ENCODE data around the gene CLCN2.
A peak's percentile ranks its signal among the peaks of the same experiment; 100 is the strongest.
"Not testable (repeated sequence)": the region's sequence is repeated elsewhere in the genome, so short reads cannot be mapped to it uniquely, and the experiment has no call there.

The CLCN2 gene

GRCh38 chr3:184346480-184347190 lies 14.8 kb downstream of the CLCN2 start:
- no peak for DNase-seq (ENCODE audit: low read depth in 3 of 3, low spot score in 1 of 3)

- DNase-seq (ENCODE audit: low read depth in 3 of 3, low spot score in 1 of 3), result no peak
Measured at GRCh38 chr3:184345317-184346144, 15.9 kb downstream of the CLCN2 start.

- no peak for DNase-seq (ENCODE audit: low read depth in 3 of 3, low spot score in 1 of 3)
Measured at GRCh38 chr3:184344579-184345316, 16.7 kb downstream of the CLCN2 start.

- no peak for DNase-seq (ENCODE audit: low read depth in 3 of 3, low spot score in 1 of 3)
Measured at GRCh38 chr3:184343200-184343876, 18.1 kb downstream of the CLCN2 start.

GRCh38 chr3:184341925-184342324 lies 19.5 kb downstream of the CLCN2 start:
- no peak for DNase-seq (ENCODE audit: low read depth in 3 of 3, low spot score in 1 of 3)

GRCh38 chr3:184339451-184340135 lies 21.8 kb downstream of the CLCN2 start:
- DNase-seq (ENCODE audit: low read depth in 3 of 3, low spot score in 1 of 3), result not testable (repeated sequence)

GRCh38 chr3:184339001-184339400 lies 22.4 kb downstream of the CLCN2 start:
- no peak for DNase-seq (ENCODE audit: low read depth in 3 of 3, low spot score in 1 of 3)

GRCh38 chr3:184338511-184338945 lies 22.9 kb downstream of the CLCN2 start:
- no peak for DNase-seq (ENCODE audit: low read depth in 3 of 3, low spot score in 1 of 3)

GRCh38 chr3:184337981-184338380 lies 23.4 kb downstream of the CLCN2 start:
- no peak for DNase-seq (ENCODE audit: low read depth in 3 of 3, low spot score in 1 of 3)

- DNase-seq (ENCODE audit: low read depth in 3 of 3, low spot score in 1 of 3), result no peak
Measured at GRCh38 chr3:184337399-184337714, 24.0 kb downstream of the CLCN2 start, which contains the start of gene FAM131A. Gene FAM131A, plus strand, starts transcription at chr3:184337600. Its CDS starts 31 bp downstream, at chr3:184337631.

GRCh38 chr3:184336547-184337398 lies 24.6 kb downstream of the CLCN2 start:
- no peak for DNase-seq (ENCODE audit: low read depth in 3 of 3, low spot score in 1 of 3)

GRCh38 chr3:184335661-184336546 lies 25.5 kb downstream of the CLCN2 start:
- peak; percentile 43 to 89 (median 73) for DNase-seq (ENCODE audit: low read depth in 3 of 3, low spot score in 1 of 3)

GRCh38 chr3:184335291-184335660 lies 26.1 kb downstream of the CLCN2 start:
- no peak for DNase-seq (ENCODE audit: low read depth in 3 of 3, low spot score in 1 of 3)

- DNase-seq (ENCODE audit: low read depth in 3 of 3, low spot score in 1 of 3), result no peak
Measured at GRCh38 chr3:184334470-184335158, 26.8 kb downstream of the CLCN2 start.

- no peak for DNase-seq (ENCODE audit: low read depth in 3 of 3, low spot score in 1 of 3)
Measured at GRCh38 chr3:184333700-184334099, 27.7 kb downstream of the CLCN2 start.

- no peak for DNase-seq (ENCODE audit: low read depth in 3 of 3, low spot score in 1 of 3)
Measured at GRCh38 chr3:184333190-184333589, 28.2 kb downstream of the CLCN2 start.

GRCh38 chr3:184332370-184333090 lies 28.9 kb downstream of the CLCN2 start:
- DNase-seq (ENCODE audit: low read depth in 3 of 3, low spot score in 1 of 3), result no peak

All from stimulated activated CD4-positive, alpha-beta T cell treated with anti-CD3 and anti-CD28 coated beads, TNF-alpha, amount 100 ng/mL, for 1 hour (primary cell).